BE2C (cell line): Measurements from ENCODE around the gene TFCP2. TPM values are rescaled to one million over a fixed set of nuclear protein-coding genes. Genes with fewer than 3 reads are reported as not detected.
A peak's percentile ranks its signal among the peaks of the same experiment; 100 is the strongest.
"Not testable (repeated sequence)": the region's sequence is repeated elsewhere in the genome, so short reads cannot be mapped to it uniquely, and the experiment has no call there.

Experiments
- DNase-seq: peaks from one replicate; pipeline ENCODE4 v3.0.0-alpha.2; 2020
- H3K27me3 ChIP-seq: fragments of 250-450 bp; sonication (Bioruptor Pico); 2 replicates; pipeline ENCODE4 v1.5.1; 2020; ENCODE audit warnings: mild to moderate bottlenecking
- H3K36me3 ChIP-seq: fragments of 250-450 bp; sonication (Bioruptor Pico); 2 replicates; pipeline ENCODE4 v1.5.1; 2020; ENCODE audit warnings: mild to moderate bottlenecking
- H3K4me1 ChIP-seq: fragments of 250-450 bp; sonication (Bioruptor Pico); 2 replicates; pipeline ENCODE4 v1.5.1; 2020
- H3K4me3 ChIP-seq: 2 replicates; pipeline ENCODE4 v1.5.1; 2011; ENCODE audit warnings: low read depth, low read length
- H3K9me3 ChIP-seq: fragments of 250-450 bp; sonication (Bioruptor Pico); 2 replicates; pipeline ENCODE4 v1.5.1; 2020
- CTCF ChIP-seq: IDR thresholded peaks from 2 replicates; pipeline ENCODE4 v1.5.1; 2012; ENCODE audit warnings: mild to moderate bottlenecking, low read depth, low read length
- polyA plus RNA-seq: library from polyadenylated mRNA; unstranded; fragments of >200 nt; gene quantifications from one replicate; pipeline ENCODE4 v1.2.1, GENCODE V29; 2012; ENCODE audit warnings: low read depth, missing spikeins; ENCODE audit not compliant: insufficient read length, insufficient read depth

Gene TFCP2
- polyA plus RNA-seq = 43.1 TPM

- H3K4me3 ChIP-seq = peak within 1 kb of the TSS; percentile 94
Observed at GRCh38 chr12:51172515-51173431, at the start of gene TFCP2. Gene TFCP2, minus strand, starts transcription at chr12:51173135. Its CDS starts 713 bp downstream, at chr12:51172422.

GRCh38 chr12:51222461-51222860 lies 49.5 kb upstream of the TFCP2 start:
- no peaks in the 10 kb centered on the region for H3K27me3 ChIP-seq
- H3K4me1 ChIP-seq = peaks cover 5% of the 10 kb centered on the region
- H3K9me3 ChIP-seq = no peaks in the 10 kb centered on the region
- no peak for TF ChIP-seq CTCF
- DNase-seq = peak; percentile 33
- H3K4me3 ChIP-seq = peak overlapping the region; percentile 9; the same call in 1 of the 2 replicates
- no peaks in the 10 kb centered on the region for H3K36me3 ChIP-seq

More at GRCh38 chr12:51172515-51173431, at the start of gene TFCP2:
- peak; percentile 97 for DNase-seq
- H3K36me3 ChIP-seq = no peaks in the 10 kb centered on the region; the same call in 1 of the 2 replicates
- H3K27me3 ChIP-seq = no peaks in the 10 kb centered on the region
- TF ChIP-seq CTCF = no peak
- no peaks in the 10 kb centered on the region for H3K9me3 ChIP-seq
- no peaks in the 10 kb centered on the region for H3K4me1 ChIP-seq

- not testable (repeated sequence) for H3K4me1 ChIP-seq, H3K9me3 ChIP-seq, H3K36me3 ChIP-seq, H3K27me3 ChIP-seq, DNase-seq, H3K4me3 ChIP-seq
Observed at GRCh38 chr12:51219857-51220256, 46.9 kb upstream of the TFCP2 start.

GRCh38 chr12:51219322-51219721 lies 46.4 kb upstream of the TFCP2 start:
- no peak for TF ChIP-seq CTCF
- H3K9me3 ChIP-seq = no peaks in the 10 kb centered on the region
- H3K27me3 ChIP-seq = no peaks in the 10 kb centered on the region
- no peak for DNase-seq
- peaks cover 5% of the 10 kb centered on the region for H3K4me1 ChIP-seq
- H3K36me3 ChIP-seq = no peaks in the 10 kb centered on the region
- peak overlapping the region; percentile 76 for H3K4me3 ChIP-seq

- TF ChIP-seq CTCF = no peak
- no peaks in the 10 kb centered on the region for H3K9me3 ChIP-seq
- peak overlapping the region; percentile 76 for H3K4me3 ChIP-seq
- H3K36me3 ChIP-seq = peaks cover 2% of the 10 kb centered on the region; the same call in 1 of the 2 replicates
- DNase-seq = peak; percentile 38
- H3K4me1 ChIP-seq = peaks cover 5% of the 10 kb centered on the region
- H3K27me3 ChIP-seq = no peaks in the 10 kb centered on the region
Observed at GRCh38 chr12:51218607-51219161, 45.7 kb upstream of the TFCP2 start.

- no peaks in the 10 kb centered on the region for H3K9me3 ChIP-seq
- peak; percentile 85 for DNase-seq
- peak; percentile 50 for TF ChIP-seq CTCF
- H3K36me3 ChIP-seq = peaks cover 3% of the 10 kb centered on the region; the same call in 1 of the 2 replicates
- peaks cover 5% of the 10 kb centered on the region for H3K4me1 ChIP-seq
- H3K4me3 ChIP-seq = peak within 1 kb of the TSS; percentile 76
- no peaks in the 10 kb centered on the region for H3K27me3 ChIP-seq
Observed at GRCh38 chr12:51217968-51218606, 45.2 kb upstream of the TFCP2 start, which contains the start of gene POU6F1. Gene POU6F1, minus strand, starts transcription at chr12:51218062. Its CDS starts 11,226 bp downstream, at chr12:51206836.
